ENCODE results near the gene YPEL3. TPM values are rescaled to one million over a fixed set of nuclear protein-coding genes. Genes with fewer than 3 reads are reported as not detected.
A peak's percentile ranks its signal among the peaks of the same experiment; 100 is the strongest.

YPEL3 gene
- total RNA-seq, 1 donor from 2014 or later = 25.5 TPM

DNA sequence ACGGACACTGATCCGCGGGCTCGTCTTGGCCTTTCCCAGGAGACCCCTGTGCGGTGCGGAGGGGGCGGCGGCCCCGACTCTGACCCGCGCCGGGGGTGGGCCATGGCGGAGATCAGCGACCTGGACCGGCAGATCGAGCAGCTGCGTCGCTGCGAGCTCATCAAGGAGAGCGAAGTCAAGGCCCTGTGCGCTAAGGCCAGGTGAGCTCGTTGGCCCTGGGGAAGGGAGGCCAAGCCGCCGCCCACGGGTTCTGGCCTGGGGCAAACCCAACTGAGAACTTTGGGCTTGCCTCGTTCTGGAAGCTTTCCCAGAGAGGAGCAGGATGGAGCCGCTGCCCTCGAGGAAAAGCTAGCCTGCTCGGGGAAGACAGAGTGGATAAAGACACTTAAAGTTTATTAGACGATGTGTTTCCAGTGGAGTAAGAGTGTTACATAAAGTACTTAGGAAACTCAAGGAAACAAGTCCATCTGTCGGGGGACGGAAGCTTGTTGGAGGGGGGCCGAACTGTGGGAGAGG, 19.7 kb downstream of the YPEL3 start:
- H3K36me3 ChIP-seq (ENCODE audit: control insufficient read depth, insufficient read depth, low read length) = peaks cover 6% of the 10 kb centered on the region

DNA sequence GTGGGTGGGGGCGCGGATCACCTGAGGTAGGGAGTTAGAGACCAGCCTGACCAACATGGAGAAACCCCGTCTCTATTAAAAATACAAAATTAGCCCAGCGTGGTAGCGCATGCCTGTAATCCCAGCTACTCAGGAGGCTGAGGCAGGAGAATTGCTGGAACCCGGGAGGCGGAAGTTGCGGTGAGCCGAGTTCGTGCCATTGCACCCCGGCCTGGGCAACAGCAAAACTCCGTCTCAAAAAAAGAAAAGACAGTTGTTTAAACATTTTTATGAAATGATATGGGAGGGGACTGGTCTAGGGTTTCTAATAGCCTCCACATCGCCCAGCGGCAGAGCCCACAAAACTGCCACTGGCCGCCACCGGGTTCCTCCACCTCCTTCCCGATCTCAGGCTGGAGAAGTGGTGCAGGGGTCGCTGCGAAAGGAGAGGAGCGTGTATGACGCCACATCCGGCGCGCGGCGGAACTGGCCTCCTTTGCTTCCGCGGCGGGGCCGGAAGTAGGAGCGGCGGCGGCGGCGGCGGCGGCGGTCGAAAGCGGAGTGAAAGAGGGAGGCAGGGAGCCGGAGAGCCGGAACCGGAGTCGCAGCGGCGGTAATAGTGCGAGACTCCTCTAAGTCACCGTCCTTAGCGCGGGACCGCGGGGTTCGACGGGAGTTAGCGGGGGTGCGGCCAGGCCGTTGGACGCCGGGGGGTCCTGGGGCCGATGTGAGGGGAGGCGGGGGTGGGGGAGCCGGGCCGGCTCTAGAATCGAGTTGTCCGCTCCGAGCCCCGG, 20.3 kb downstream of the YPEL3 start, which contains the start of gene PPP4C:
Gene PPP4C (plus strand): TSS at position 492 of the 773 bp plus-strand sequence. CDS start 384 bp downstream, outside the sequence.
- peak within 1 kb of the TSS; percentile 85 for H3K4me3 ChIP-seq (ENCODE audit: low read depth, low read length)
- DNase-seq (ENCODE audit: low read depth) = peak; percentile 35
- H3K36me3 ChIP-seq (ENCODE audit: control insufficient read depth, insufficient read depth, low read length) = peaks cover 2% of the 10 kb centered on the region
- H3K27me3 ChIP-seq (ENCODE audit: control insufficient read depth, insufficient read depth, low read length) = no peaks in the 10 kb centered on the region
- TF ChIP-seq, protein P1, sequence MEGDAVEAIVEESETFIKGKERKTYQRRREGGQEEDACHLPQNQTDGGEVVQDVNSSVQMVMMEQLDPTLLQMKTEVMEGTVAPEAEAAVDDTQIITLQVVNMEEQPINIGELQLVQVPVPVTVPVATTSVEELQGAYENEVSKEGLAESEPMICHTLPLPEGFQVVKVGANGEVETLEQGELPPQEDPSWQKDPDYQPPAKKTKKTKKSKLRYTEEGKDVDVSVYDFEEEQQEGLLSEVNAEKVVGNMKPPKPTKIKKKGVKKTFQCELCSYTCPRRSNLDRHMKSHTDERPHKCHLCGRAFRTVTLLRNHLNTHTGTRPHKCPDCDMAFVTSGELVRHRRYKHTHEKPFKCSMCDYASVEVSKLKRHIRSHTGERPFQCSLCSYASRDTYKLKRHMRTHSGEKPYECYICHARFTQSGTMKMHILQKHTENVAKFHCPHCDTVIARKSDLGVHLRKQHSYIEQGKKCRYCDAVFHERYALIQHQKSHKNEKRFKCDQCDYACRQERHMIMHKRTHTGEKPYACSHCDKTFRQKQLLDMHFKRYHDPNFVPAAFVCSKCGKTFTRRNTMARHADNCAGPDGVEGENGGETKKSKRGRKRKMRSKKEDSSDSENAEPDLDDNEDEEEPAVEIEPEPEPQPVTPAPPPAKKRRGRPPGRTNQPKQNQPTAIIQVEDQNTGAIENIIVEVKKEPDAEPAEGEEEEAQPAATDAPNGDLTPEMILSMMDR (IDR thresholded peaks at IDR 0.05; ENCODE audit: insufficient read depth, low read length, poor library complexity, severe bottlenecking) = no peak

More for the DNA sequence above, 19.7 kb downstream of the YPEL3 start:
- no peak for DNase-seq (ENCODE audit: low read depth)
- Histone ChIP-seq H3K4me3 (ENCODE audit: low read depth, low read length) (peak overlapping the region; percentile 85), H3K27me3 (ENCODE audit: control insufficient read depth, insufficient read depth, low read length) (no peaks in the 10 kb centered on the region)
- TF ChIP-seq, protein P1 (IDR thresholded peaks at IDR 0.05; ENCODE audit: insufficient read depth, low read length, poor library complexity, severe bottlenecking) = no peak

DNA sequence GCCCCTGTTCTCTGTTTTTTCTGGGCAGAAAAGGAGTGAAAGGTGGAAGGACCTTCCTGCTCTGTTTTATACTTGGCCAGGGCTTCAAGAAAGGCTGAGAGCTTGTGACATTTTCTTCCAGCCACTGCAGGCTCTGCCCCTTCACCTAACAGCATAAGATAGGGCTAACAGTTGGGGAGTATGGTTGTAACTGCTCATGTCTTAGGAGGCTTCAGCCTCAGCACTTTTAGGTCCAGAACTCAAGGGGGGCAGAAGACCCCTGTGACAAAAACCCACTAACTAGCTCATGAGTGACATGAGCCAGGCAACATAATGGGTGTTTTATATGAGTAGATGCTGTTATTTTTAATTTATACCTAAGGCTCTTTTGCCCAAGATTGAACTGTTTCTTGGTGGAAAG, 25.5 kb downstream of the YPEL3 start:
- no peak for DNase-seq (ENCODE audit: low read depth)
- peaks cover 1% of the 10 kb centered on the region for H3K36me3 ChIP-seq (ENCODE audit: control insufficient read depth, insufficient read depth, low read length)
- no peaks in the 10 kb centered on the region for H3K27me3 ChIP-seq (ENCODE audit: control insufficient read depth, insufficient read depth, low read length)
- TF ChIP-seq, protein P1 (IDR thresholded peaks at IDR 0.05; ENCODE audit: insufficient read depth, low read length, poor library complexity, severe bottlenecking) = no peak
- no peak overlapping the region for H3K4me3 ChIP-seq (ENCODE audit: low read depth, low read length)

DNA sequence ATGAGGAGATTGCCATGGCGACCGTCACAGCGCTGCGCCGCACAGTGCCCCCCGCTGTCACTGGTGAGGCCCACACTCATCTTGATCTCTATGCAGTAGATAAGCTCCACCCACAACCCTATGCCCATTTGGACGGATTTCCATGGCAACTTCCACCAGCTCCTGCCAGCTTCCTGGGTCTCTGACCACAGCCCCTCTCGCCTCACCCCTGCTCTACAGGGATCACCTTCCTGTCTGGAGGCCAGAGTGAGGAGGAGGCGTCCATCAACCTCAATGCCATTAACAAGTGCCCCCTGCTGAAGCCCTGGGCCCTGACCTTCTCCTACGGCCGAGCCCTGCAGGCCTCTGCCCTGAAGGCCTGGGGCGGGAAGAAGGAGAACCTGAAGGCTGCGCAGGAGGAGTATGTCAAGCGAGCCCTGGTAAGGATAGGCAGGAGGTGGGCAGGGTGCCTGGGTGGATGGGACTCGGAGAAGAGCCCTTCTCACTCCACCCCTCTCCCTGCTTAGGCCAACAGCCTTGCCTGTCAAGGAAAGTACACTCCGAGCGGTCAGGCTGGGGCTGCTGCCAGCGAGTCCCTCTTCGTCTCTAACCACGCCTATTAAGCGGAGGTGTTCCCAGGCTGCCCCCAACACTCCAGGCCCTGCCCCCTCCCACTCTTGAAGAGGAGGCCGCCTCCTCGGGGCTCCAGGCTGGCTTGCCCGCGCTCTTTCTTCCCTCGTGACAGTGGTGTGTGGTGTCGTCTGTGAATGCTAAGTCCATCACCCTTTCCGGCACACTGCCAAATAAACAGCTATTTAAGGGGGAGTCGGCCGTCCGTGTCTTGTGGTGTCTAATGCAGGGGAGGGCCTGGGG, 26.2 kb downstream of the YPEL3 start:
- TF ChIP-seq, protein P1 (IDR thresholded peaks at IDR 0.05; ENCODE audit: insufficient read depth, low read length, poor library complexity, severe bottlenecking) = no peak
- Histone ChIP-seq H3K27me3 (ENCODE audit: control insufficient read depth, insufficient read depth, low read length) (no peaks in the 10 kb centered on the region), H3K4me3 (ENCODE audit: low read depth, low read length) (no peak overlapping the region), H3K36me3 (ENCODE audit: control insufficient read depth, insufficient read depth, low read length) (peaks cover 1% of the 10 kb centered on the region)
- no peak for DNase-seq (ENCODE audit: low read depth)

DNA sequence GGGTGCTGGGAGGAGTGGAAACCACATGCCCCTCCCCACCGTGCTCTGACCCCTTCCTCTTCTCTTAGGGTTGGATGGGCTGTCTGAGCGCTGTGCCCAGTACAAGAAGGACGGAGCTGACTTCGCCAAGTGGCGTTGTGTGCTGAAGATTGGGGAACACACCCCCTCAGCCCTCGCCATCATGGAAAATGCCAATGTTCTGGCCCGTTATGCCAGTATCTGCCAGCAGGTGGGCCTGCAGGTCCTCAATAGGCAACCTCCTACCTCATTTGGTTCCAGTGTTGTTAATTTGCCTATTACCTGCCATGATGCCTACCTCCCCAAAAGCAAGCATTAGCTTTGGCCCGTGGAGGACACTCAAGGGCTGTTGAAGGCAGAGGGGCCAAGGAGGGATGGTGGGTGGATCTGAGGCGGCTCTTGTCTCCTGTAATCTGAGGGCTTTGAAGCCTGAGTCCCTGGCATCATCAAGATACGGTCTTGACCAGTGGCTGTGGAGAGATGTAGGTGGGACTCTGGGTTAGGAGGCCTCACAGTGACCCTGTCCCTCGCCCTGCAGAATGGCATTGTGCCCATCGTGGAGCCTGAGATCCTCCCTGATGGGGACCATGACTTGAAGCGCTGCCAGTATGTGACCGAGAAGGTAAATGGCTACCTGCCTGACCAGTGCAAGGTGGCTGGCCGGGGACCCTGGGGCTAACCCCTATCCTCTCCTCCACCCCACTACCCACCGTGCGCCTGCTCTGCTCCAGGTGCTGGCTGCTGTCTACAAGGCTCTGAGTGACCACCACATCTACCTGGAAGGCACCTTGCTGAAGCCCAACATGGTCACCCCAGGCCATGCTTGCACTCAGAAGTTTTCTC, 27.0 kb downstream of the YPEL3 start:
- no peak for DNase-seq (ENCODE audit: low read depth)
- Histone ChIP-seq H3K4me3 (ENCODE audit: low read depth, low read length) (no peak overlapping the region), H3K27me3 (ENCODE audit: control insufficient read depth, insufficient read depth, low read length) (no peaks in the 10 kb centered on the region), H3K36me3 (ENCODE audit: control insufficient read depth, insufficient read depth, low read length) (peaks cover 1% of the 10 kb centered on the region)
- TF ChIP-seq, protein P1 (IDR thresholded peaks at IDR 0.05; ENCODE audit: insufficient read depth, low read length, poor library complexity, severe bottlenecking) = peak; percentile 61

Measured in kidney epithelial cell (primary cell).